GM08714 (cell line): ENCODE results near the gene IQCN.

Source experiments
- H3K4me3 ChIP-seq: fragments of 200-500 bp; sonication (Bioruptor generic); 2 replicates; pipeline ENCODE4 v1.5.1; 2014; ENCODE audit warnings: mild to moderate bottlenecking, low read length, inconsistent platforms
- ZNF274 ChIP-seq: IDR thresholded peaks from 2 replicates; pipeline ENCODE4 v1.6.1; 2012; ENCODE audit warnings: mild to moderate bottlenecking, low read depth, low read length

The IQCN gene

DNA sequence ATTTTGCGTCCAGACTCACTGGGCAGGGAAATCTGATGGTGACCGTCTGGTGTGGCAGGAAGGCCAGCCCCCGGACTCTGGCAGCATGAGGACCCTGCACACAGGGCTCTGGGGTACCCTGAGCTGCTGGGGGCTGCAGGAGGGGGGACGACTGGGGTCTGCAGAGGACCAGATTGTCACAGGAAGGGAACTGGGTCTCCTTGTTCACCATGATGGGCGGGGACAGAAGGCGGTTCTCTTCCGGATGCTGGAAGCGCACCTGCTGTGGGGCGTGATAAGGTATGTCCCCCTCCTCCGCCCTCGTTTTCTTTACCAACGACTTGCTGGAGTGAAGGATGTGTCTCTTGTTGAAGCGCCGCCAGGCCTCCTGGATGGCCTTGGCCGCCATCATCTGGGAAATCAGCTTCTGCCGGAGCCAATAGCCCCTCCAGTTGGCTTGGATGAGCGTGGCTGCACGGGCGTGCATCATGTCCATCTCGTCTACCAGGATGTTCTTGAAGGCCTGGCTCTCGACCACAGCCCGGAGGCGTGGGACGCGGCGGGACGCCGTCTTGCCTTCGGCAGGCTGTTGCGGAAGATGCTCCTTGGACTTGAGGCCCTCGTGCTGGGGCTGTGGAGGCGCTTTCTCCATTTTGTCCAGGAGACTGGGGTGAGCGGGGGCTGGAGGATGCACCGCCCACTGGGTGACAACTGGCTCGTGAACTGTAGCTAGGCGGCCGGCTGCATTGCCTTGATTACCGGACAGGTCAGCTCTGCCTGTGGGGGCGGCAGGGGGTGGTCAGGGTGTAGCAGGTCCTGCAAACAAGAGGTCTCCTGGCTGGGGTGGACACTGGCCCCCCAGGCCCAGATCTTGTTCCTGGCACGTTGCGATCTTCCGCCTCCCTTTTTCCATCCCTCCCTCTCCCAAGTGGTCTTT is 7.2 kb downstream of the IQCN start:
- no peak for TF ChIP-seq ZNF274
- H3K4me3 ChIP-seq, result no peak overlapping the region

DNA sequence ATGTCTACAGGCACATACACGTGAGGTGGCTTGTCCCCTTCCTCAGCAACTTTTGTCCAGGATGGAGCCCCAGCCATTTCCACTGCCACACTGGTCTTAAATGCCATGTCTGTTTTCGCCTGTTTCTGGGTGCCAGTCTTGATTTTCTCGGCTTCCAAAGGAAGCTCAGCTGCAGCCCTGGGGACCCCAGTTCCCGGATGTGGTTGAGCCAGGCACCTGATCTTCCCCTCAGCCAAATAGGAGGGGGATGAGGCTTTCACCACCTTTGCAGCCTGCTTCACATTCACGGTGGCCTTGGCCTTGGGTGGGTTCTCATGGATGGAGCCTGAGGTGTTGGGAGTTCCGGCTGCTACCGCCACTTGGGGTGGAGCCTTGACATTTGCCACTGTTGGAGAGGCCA is 8.7 kb downstream of the IQCN start:
- no peak for TF ChIP-seq ZNF274
- no peak overlapping the region for H3K4me3 ChIP-seq

DNA sequence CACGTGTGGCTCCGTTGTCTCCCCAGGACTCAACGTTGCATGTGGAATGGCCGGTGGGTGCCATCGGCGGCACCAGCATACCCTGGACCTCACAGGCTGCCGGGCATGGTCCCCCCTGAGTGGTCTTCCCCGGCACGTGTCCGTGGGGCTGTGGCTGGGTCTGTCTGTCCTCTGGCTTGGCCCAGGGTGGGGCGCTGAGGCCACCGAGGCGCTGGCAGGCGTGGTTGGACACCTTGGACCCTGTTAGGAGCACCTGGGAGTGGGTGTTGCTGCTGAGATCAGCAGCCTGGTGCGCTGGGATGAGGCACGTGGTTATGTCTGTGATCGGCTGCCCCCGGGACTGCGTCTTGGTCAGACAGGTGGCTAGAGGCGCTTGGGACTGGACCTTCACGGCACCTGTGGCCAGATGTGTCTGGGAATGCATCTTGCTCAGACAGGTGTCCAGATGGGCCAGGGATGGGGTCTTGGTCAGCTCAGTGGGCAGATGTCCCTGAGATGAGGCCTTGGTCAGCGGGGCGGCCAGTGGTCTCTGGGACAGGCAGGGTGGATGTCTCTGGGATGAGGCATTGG is 9.2 kb downstream of the IQCN start:
- no peak overlapping the region for H3K4me3 ChIP-seq
- TF ChIP-seq ZNF274, result no peak

DNA sequence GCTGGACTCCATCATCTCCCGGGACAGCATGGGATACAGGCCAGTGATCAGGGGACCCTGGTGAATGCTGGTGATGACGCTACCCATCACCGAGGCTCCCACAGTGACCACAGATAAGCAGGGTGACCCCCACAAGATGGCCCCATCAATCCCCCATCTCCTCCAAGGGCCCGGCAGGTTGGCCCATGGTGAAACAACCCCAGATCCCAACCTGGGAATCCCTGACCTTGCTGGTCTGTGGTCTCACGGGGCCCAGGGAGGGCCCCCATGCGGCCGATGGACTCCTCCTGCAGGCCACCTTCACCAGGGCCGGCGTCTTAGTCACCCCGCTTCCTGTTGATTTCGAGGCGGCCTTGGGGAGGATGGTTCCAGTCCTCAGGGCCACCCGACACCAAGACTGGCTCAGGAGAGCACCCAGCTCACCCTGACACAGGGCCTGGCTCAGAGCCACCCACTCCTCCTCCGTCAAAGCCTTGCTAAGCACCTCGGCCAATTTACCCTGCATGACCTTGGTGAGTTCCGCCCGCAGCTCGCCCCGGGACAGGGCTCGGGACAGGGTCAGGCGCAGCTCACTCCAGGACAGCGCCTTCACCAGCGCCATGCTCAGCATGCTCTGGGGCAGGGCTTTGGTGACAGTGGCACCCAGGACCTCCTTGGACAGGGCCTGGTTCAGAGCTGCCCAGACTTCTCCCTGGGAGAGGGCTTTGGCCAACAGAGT is 10.0 kb downstream of the IQCN start:
- no peak for TF ChIP-seq ZNF274
- H3K4me3 ChIP-seq, result no peak overlapping the region

DNA sequence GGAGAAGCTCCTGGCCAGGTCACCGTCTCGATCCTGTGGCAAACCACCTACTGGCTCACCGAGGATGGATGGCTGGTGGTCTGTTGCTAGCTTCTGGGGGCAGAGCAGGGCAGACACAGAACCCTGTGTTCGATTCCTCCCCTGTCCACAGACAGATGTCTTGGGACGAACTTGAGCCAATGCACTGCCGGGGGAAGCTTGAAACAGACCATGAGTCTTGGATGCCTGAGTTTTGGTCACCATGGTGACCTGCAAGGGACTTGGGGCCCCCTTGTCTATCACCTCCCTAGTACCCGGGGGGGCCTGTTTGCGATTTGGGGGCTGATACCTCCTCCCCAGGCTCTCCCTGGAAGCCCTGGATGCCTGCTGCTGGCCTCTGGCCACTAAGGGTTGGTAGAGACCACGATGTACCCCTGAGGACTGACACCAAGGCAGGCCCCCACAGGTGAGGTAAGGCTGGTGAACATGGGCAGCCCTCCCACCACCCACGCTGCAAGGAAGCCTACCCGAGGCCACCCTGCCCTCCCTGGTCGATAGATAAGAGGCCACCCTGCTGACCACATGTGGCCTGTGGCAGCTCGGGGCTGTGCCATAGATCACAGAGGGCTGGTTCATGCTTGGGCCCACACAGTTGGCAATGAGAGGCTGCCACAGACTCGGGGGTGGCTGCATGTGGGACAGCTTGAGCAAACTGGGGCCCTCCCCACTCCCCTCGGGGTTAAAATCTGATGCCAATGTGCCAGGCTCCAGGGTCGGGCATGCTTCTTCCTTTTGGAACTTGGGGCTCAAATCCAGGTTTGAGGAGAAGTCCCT is 10.7 kb downstream of the IQCN start:
- no peak overlapping the region for H3K4me3 ChIP-seq
- TF ChIP-seq ZNF274, result no peak

DNA sequence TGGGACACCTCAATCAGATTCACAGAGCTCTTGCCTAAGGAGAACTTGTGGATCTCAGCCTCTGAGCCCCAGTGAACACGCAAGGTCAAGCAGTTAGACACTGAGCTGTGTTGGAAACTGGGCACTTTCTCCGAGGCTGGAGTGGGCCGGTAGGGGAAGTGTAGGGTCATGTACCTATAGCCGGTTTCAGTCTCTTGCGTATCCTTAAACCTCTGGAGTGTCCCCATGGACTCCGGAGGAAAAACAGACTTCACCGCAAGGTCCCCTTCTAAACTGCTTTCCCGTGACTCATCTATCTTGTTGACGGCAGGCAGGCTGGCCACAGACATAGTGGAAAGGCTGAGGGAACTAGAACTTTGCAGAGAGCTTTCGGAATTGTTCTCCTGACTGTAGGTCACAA is 11.3 kb downstream of the IQCN start:
- H3K4me3 ChIP-seq, result no peak overlapping the region
- no peak for TF ChIP-seq ZNF274

DNA sequence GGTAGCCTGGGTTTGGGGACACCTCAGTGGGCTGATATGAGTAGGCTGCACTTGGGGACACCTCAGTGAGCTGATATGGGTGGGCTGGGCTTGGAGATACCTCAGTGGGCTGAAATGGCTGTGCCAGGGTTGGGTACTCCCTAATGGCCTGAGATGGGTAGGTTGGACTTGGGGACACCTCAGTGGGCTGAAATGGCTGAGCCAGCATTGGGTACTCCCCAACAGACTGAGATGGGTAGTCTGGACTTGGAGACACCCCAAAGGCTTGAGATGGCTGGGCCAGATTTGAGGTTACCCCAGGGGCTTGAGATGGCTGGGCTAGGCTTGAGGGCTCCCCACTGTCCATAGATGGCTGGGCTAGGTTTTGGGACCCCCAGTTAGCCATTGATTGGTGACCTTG is 12.1 kb downstream of the IQCN start:
- no peak overlapping the region for H3K4me3 ChIP-seq
- no peak for TF ChIP-seq ZNF274

DNA sequence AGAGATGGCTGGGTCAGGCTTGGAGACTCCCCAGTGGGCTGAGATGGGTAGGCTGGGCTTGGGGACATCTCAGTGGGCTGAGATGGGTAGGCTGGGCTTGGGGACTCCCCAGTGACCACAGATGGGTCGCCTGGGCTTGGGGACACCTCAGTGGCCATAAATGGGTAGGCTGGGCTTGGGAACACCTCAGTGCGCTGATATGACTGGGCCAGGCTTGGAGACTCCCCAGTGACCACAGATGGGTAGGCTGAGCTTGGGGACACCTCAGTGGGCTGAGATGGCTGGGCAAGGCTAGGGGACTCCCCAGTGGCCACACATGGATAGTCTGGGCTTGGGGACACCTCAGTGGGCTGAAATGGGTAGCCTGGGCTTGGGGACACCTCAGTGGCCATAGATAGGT is 12.8 kb downstream of the IQCN start:
- TF ChIP-seq ZNF274, result no peak
- no peak overlapping the region for H3K4me3 ChIP-seq

DNA sequence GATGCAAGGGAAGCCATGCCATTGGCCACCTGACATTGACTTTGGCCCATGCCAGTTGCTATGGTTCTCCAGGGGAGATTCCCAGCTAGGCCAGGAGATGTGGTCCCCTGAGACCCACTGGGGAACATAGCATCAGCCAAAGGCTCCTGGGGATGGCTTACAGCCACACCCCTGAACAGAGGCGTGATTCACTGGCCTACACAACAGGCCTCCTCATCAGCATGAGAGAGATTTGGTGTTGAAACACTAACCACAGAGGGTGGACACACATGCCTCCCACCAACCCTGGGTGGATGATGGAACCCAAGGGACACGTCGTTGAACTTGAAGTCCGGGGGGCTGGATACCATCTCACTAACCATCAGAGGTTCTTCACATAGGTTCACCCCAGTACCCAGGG is 14.4 kb downstream of the IQCN start:
- TF ChIP-seq ZNF274, result no peak
- no peak overlapping the region for H3K4me3 ChIP-seq

DNA sequence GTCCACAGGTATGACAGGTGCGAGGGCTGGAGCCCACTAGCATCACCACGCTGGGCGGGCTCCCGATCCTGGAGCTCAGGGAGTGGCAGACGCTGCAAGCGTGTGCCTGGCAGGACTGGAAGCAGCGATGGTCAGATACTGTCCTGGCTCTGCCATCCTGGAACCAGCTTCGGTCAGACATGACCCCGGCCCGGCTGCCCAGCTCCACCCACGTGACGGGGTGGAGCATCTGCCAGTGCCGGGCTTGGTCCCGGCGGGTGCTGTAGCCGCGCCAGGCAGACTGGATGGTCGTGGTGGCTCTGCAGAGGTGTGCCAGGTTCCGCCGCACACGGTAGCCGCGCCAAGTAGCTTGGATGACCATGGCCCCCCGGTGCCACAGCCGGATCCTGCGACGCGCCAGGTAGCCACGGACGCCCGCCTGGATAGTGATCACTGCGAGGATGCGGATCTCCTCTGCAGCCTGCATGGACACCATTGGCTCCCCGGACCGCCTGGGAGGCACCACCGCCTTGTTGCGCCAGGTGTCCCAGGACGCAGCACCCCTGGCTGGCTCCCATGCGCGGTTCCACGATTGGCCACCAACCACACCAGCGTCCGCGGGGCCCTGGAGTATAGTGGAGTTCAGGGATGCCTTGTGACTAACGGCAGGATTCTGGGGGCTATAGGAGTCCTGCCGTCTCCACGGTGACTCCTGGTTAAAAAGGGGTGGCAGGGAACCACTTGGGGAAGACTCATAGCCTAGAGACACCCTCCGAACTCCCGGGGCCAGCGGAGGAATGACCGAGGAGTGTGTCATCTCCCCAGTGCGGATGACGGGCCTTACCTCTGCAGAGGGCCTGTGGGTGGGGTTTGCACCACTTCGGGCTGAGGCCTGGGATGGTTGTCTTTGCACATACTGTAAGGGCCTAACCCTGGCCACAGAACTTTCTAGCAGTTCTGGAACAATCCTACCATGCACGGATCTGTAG is 16.5 kb downstream of the IQCN start:
- TF ChIP-seq ZNF274, result no peak
- H3K4me3 ChIP-seq, result no peak overlapping the region

DNA sequence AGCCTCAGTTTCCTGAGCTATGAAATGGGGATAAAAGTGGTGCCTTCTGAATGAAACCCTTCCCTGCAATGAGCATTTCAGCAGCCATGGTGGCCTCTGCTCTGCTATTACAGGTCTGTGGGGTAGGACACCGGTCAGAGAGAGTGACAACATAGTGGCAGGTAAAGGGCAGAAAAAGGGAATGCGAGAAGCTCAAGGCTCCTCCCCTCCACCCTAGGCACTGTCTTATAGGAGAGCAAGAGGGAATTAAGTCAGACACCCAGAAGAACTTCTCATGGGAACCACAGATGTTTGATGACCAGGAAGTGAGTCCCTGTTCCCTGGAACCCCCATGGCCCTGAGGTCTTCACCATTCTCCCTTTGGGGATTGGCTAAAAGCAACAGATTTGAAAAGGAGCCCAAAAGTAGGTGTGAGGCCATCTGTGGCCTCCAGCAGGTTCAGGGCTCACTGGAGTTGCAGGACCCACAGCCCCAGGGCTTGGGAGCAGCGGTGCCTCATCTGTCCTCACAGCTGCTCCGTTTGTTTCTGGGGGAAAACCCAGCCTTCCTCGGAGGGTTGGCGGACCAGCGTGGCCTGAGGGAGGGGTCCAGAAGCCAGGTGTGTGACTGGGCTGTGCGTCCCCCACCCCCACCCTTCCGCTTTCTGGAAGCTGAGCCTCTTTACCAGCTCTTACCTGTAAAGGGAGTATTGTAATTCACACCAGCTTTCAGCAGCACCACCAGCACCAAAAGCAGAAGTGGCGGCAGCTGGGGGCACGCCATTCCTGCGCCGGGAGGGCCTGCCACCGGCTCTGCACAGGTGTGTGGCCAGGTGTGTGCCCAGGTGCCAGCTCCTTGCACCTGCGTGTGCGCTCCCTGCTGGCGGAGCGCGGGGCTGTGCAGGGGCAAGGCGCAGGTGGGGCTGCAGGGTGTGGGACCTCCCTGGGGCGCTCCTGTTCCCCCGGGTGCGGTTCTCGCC is 19.4 kb downstream of the IQCN start:
- no peak overlapping the region for H3K4me3 ChIP-seq
- TF ChIP-seq ZNF274, result no peak

DNA sequence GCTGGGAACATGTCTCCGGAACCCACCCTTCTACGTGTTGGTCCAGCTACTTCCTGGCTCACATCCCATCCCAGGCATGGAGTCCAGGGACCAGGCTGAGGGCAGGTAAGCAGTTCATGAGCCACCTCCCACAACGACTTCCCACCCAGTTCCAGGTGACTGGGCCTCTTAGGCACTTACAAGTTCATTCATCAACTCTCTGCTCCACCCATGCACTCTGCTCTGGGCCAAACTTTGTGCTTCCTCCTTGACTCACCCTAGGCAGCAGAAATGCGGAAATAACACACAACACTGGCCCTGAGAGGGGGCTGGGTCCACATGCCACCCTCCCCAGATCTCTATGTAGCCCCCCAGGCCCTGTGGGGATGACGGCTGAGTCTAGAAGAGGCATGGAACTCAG is 20.5 kb downstream of the IQCN start:
- TF ChIP-seq ZNF274, result no peak
- no peak overlapping the region for H3K4me3 ChIP-seq
